Adrenal gland (tissue), 12 donors: ENCODE measurements around the gene PUS3. TPM values are rescaled to one million over a fixed set of nuclear protein-coding genes. Genes with fewer than 3 reads are reported as not detected.
A peak's percentile ranks its signal among the peaks of the same experiment; 100 is the strongest.

Source experiments
- DNase-seq, 7 donors: peaks; one replicate each; pipeline ENCODE4 v3.0.0-alpha.2; 2019 to 2020
- H3K27ac ChIP-seq, 5 donors: fragments of 200-600 bp; sonication (generic) in 4 of 5; 1 replicate in 3 of 5; 2 replicates in 2 of 5; pipeline versions ENCODE4 v1.5.1 to v1.8.0; 2016 to 2020; ENCODE audit warnings: mild to moderate bottlenecking in 1 of 5
- H3K27me3 ChIP-seq: fragments of 200-600 bp; 2 replicates; pipeline ENCODE4 v1.8.0; 2021
- H3K36me3 ChIP-seq, 2 donors: fragments of 200-600 bp; replicated peaks in 1 of 2; 1 replicate in 1 of 2; 2 replicates in 1 of 2; pipeline versions ENCODE4 v1.5.1 to v1.8.0; 2018 to 2022
- H3K4me1 ChIP-seq, 2 donors: fragments of 200-600 bp; replicated peaks in 1 of 2; 1 replicate in 1 of 2; 2 replicates in 1 of 2; pipeline versions ENCODE4 v1.5.1 to v1.8.0; 2018 to 2021
- H3K4me3 ChIP-seq, 4 donors: fragments of 200-600 bp; sonication (generic) in 3 of 4; one replicate each; pipeline ENCODE4 v1.5.1; 2016 to 2018
- H3K9me3 ChIP-seq, 3 donors: fragments of 200-600 bp; sonication (generic) in 1 of 3; replicated peaks in 1 of 3; 1 replicate in 2 of 3; 2 replicates in 1 of 3; pipeline versions ENCODE4 v1.5.1 to v1.8.0; 2016 to 2021
- POLR2A ChIP-seq, 2 donors: fragments of 450-650 bp; IDR thresholded peaks; one replicate each; pipeline ENCODE4 v1.6.1; 2017; ENCODE audit warnings: antibody characterized with exemption in 2 of 2, mild to moderate bottlenecking in 2 of 2, moderate library complexity in 1 of 2
- WGBS, 4 donors: extraction: QIAGEN DNeasy Blood & Tissue Kit in 2 of 4; methylation state at CpG; one replicate each; pipeline versions ENCODE4 v1.1.5 to v1.1.7; 2013 to 2017; 5-methylcytosine and 5-hydroxymethylcytosine counted together
- intact Hi-C, 2 donors: fragments of 100-400 bp; cut with DNase I; formaldehyde crosslinking; loops; one replicate each; pipeline versions ENCODE4 v1.14.1 to v1.15.0; 2022 to 2023
- polyA plus RNA-seq, 3 donors: library from polyadenylated mRNA; stranded (reverse); fragments of 200-250 nt in 2 of 3; fragments of 350-450 nt in 1 of 3; fragmentation: Illumina TruSeq in 1 of 3; extraction: RNeasy Lipid Tissue Mini Kit (QIAGEN cat#74804) in 1 of 3; gene quantifications; one replicate each; pipeline ENCODE4 v1.2.3, GENCODE V29; 2013 to 2014
- total RNA-seq, 9 donors: library from RNA; depleted of rRNA in 4 of 9; stranded (reverse); fragments of >200 nt in 4 of 9; fragments of 120-200 nt in 1 of 9; fragmentation: NEBNext Ultra II Directional in 1 of 9; extraction: Animal tissue kit (Norgen Biotek cat#: 25700) in 1 of 9; gene quantifications; one replicate each; pipeline versions ENCODE4 v1.1.0 to v1.2.4, GENCODE V29; 2013 to 2023
- TF ChIP-seq, protein P1 (sequence below), 6 experiments: fragments of 450-650 bp in 4 of 6; fragments of 200-600 bp in 2 of 6; sonication (generic) in 1 of 6; IDR thresholded peaks; 1 replicate in 5 of 6; 2 replicates in 1 of 6; pipeline versions ENCODE4 v1.5.1 to v1.8.0; 2016 to 2021; ENCODE audit warnings: antibody characterized with exemption in 6 of 6, mild to moderate bottlenecking in 2 of 6, moderate library complexity in 1 of 6
- donor health status: healthy with polysubstance abuse.
- donor health status: Bipolar disorder and iron deficiency.
- donor health status: DM: yes; HTN: yes; CAD: no.
- donor health status: DM: no; HTN: no; CAD: no.
- donor health status: DM: no; HTN: no; CAD: no.
- donor health status: DM: yes; HTN: yes; CAD: no.

PUS3 gene
- total and polyA plus RNA-seq, 12 donors: 5.8 to 37.9 (median 15.2) TPM

DNA sequence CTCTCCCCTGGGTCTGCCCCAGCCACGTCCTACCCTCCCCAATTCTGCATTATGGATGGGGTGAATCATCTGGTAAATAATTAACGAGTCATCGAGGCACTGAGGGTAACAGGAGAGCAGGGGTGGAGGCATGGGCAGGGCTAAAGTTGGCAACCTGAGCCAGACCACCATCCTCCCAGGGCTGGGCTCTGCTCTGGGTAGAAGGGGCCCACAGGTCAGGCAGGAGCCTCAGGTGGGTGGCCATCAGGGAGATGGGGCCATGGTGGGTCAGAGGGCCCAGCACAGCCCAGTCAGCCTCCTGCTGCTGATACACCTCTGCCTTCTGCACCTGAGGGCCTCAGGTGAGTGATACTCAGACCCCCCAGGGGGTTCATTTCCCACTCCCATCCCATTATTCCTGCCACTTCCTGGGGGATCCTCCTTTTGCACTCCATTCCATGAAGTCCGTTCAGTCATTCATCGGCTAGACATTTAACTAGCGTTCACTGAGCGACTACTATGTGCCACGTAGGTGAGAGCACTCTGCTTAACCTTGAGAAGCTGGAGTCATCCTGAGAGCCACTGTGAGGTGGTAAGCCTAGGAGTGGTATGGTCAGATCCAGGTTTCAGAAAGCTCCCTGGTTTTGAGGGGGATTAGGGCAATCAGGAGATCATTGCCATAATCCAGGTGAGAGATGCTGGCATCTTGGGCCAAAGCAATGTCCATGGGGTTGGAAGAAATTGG is 43.0 kb upstream of the PUS3 start, which contains the start of gene VSIG10L2:
Gene VSIG10L2 (plus strand): TSS at position 248 of the 724 bp plus-strand sequence. CDS start 12 bp downstream, at position 260.
- intact Hi-C loops: loop anchor here in 1 of 2 donors (10.0 kb wide), 1 partner anchor 239 kb away; no protein-coding TSS in a partner anchor
- TF ChIP-seq POLR2A (IDR thresholded peaks at IDR 0.05): no peak
- TF ChIP-seq, protein P1, sequence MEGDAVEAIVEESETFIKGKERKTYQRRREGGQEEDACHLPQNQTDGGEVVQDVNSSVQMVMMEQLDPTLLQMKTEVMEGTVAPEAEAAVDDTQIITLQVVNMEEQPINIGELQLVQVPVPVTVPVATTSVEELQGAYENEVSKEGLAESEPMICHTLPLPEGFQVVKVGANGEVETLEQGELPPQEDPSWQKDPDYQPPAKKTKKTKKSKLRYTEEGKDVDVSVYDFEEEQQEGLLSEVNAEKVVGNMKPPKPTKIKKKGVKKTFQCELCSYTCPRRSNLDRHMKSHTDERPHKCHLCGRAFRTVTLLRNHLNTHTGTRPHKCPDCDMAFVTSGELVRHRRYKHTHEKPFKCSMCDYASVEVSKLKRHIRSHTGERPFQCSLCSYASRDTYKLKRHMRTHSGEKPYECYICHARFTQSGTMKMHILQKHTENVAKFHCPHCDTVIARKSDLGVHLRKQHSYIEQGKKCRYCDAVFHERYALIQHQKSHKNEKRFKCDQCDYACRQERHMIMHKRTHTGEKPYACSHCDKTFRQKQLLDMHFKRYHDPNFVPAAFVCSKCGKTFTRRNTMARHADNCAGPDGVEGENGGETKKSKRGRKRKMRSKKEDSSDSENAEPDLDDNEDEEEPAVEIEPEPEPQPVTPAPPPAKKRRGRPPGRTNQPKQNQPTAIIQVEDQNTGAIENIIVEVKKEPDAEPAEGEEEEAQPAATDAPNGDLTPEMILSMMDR (IDR thresholded peaks at IDR 0.05): no peak
- peak in 1 of 7 donors; percentile 35 for DNase-seq

DNA sequence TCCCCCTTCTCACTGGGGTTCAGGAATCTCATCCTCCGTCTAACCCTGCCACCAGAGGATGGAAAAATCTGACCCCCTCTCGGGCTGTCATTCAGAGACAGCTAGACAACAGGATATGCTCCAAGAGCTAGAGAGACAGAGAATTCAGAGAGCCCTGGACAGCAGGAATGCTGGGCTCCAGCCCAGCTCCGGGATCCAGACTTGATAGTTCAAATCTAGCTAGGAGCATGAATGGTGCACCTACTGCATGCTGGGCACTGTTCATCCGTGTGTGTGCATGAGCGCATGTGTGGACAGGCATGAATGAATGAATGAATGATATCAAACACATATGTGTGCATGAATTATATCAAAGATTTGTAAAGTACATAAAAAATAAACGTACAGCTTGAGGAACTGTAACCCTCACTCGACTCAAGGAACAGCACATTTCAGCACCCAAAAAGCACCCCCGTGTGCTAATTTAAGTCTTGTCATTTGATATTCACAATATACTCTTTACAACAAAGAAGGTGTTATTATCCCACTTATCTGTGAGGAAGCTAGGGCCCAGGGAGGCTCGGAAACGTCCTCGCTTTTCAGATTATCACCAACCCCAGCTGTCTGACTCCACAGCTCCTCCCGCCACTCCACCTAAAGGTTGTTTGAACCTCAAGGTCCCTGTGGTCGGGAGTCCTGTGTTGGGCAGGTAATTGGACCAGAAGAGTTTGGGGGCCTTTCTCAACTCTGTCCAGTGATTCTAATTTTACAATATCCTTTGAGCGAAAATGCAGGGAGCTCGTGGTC is 42.2 kb upstream of the PUS3 start:
- WGBS, 4 donors: 71 to 73% (median 72%) methylated on average over 13 to 15 of the region's 15 CpGs
- intact Hi-C loops: loop anchor here in 1 of 2 donors (10.0 kb wide), 1 partner anchor 240 kb away; no protein-coding TSS in a partner anchor

More for the DNA sequence above, 43.0 kb upstream of the PUS3 start, which contains the start of gene VSIG10L2:
- Histone ChIP-seq H3K27me3 (no peaks in the 10 kb centered on the region), H3K27ac (no peak within 1 kb of the TSS), H3K36me3 (no peaks in the 10 kb centered on the region), H3K4me3 (no peak within 1 kb of the TSS), H3K9me3 (no peaks in the 10 kb centered on the region), H3K4me1 (no peaks in the 10 kb centered on the region)
- 73 to 78% (median 77%) methylated on average over 7 to 8 of the region's 8 CpGs for WGBS, 4 donors

DNA sequence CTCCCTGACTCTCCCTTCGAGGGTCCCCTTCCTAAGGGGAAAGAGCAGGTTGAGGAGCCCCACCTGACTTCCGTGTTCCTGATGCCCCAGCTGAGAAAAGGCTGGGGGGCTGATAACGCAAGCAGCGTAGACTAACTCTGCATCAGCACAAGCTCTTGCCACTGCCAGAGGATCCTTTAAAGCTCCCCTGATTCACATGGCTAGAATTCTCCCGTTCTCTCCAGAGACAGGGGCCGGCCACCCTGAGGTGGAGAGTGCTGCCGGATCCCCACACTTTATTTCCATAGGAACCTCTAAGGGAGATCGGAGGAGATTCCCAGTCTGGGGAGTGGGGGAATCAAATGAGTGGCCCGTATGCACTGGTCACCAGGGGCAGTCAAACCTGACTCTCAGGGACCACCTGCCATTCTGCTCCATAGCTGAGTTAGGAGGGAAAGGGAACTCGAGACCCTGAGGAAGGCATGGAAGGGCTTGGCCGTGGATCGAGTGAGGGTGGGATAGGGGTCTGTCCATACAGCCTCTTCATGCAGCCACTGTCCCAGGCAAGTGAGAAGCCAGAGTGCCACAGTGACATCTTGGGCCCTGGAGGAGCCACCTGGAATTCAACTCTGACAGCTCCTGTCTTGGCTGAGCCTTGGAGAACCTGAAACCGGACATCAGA is 41.5 kb upstream of the PUS3 start:
- Histone ChIP-seq H3K27me3 (no peaks in the 10 kb centered on the region), H3K27ac (no peak overlapping the region), H3K36me3 (no peaks in the 10 kb centered on the region), H3K9me3 (no peaks in the 10 kb centered on the region), H3K4me3 (no peak overlapping the region), H3K4me1 (no peaks in the 10 kb centered on the region)
- TF ChIP-seq POLR2A (IDR thresholded peaks at IDR 0.05): no peak
- TF ChIP-seq, protein P1 (IDR thresholded peaks at IDR 0.05): no peak
- DNase-seq: peak in 1 of 7 donors; percentile 13
- intact Hi-C loops: loop anchor here (5.0 to 10.0 kb wide), 2 partner anchors 240 to 248 kb away; no protein-coding TSS in a partner anchor
- WGBS, 4 donors: 74 to 83% (median 78%) methylated on average over 12 to 13 of the region's 13 CpGs

More for the DNA sequence above, 42.2 kb upstream of the PUS3 start:
- Histone ChIP-seq H3K4me1 (no peaks in the 10 kb centered on the region), H3K9me3 (no peaks in the 10 kb centered on the region), H3K27me3 (no peaks in the 10 kb centered on the region), H3K27ac (no peak overlapping the region), H3K4me3 (no peak overlapping the region), H3K36me3 (no peaks in the 10 kb centered on the region)
- TF ChIP-seq POLR2A (IDR thresholded peaks at IDR 0.05): no peak
- TF ChIP-seq, protein P1 (IDR thresholded peaks at IDR 0.05): no peak
- peak in 1 of 7 donors; percentile 21 for DNase-seq
